ENCODE data around the gene FGF23. TPM values are rescaled to one million over a fixed set of nuclear protein-coding genes. Genes with fewer than 3 reads are reported as not detected.
A peak's percentile ranks its signal among the peaks of the same experiment; 100 is the strongest.
"Not testable (repeated sequence)": the region's sequence is repeated elsewhere in the genome, so short reads cannot be mapped to it uniquely, and the experiment has no call there.

Gene FGF23
- not detected for total RNA-seq
- long read RNA-seq, partial matches to known transcripts, result 0 of 1 reads
- long read RNA-seq, other reads (novel, unspliced or antisense), result 1 of 1 reads

- ATAC-seq, result peak; percentile 61
- peak; percentile 33 for DNase-seq
- intact Hi-C loops (cut with micrococcal nuclease), result no loop called here
Observed at GRCh38 chr12:4379405-4379804, at the start of gene FGF23. Gene FGF23, minus strand, starts transcription at chr12:4379712. Its CDS starts 130 bp downstream, at chr12:4379582.

GRCh38 chr12:4424422-4424821 is 44.9 kb upstream of the FGF23 start:
- intact Hi-C loops (cut with micrococcal nuclease), result no loop called here
- DNase-seq (no peak), ATAC-seq (no peak)

- intact Hi-C loops (cut with micrococcal nuclease), result no loop called here
- ATAC-seq (no peak), DNase-seq (no peak)
Observed at GRCh38 chr12:4423528-4424195, 44.1 kb upstream of the FGF23 start.

GRCh38 chr12:4422985-4423384 is 43.5 kb upstream of the FGF23 start:
- ATAC-seq (no peak), DNase-seq (no peak)
- intact Hi-C loops (cut with micrococcal nuclease), result no loop called here

GRCh38 chr12:4421590-4422031 is 42.1 kb upstream of the FGF23 start:
- intact Hi-C loops (cut with micrococcal nuclease), result no loop called here
- DNase-seq, result no peak
- peak; percentile 35 for ATAC-seq

- ATAC-seq (no peak), DNase-seq (no peak)
- intact Hi-C loops (cut with micrococcal nuclease), result no loop called here
Observed at GRCh38 chr12:4420138-4420670, 40.7 kb upstream of the FGF23 start.

- ATAC-seq (no peak), DNase-seq (no peak)
- intact Hi-C loops (cut with micrococcal nuclease), result no loop called here
Observed at GRCh38 chr12:4418913-4419312, 39.4 kb upstream of the FGF23 start.

- intact Hi-C loops (cut with micrococcal nuclease), result no loop called here
- DNase-seq (no peak), ATAC-seq (no peak)
Observed at GRCh38 chr12:4417936-4418335, 38.4 kb upstream of the FGF23 start.

- DNase-seq (no peak), ATAC-seq (no peak)
- intact Hi-C loops (cut with micrococcal nuclease), result no loop called here
Observed at GRCh38 chr12:4417455-4417854, 37.9 kb upstream of the FGF23 start.

- intact Hi-C loops (cut with micrococcal nuclease), result no loop called here
- DNase-seq (no peak), ATAC-seq (no peak)
Observed at GRCh38 chr12:4416276-4416675, 36.8 kb upstream of the FGF23 start.

GRCh38 chr12:4412465-4412864 is 33.0 kb upstream of the FGF23 start:
- ATAC-seq (no peak), DNase-seq (no peak)
- intact Hi-C loops (cut with micrococcal nuclease), result no loop called here

- intact Hi-C loops (cut with micrococcal nuclease), result no loop called here
- DNase-seq (no peak), ATAC-seq (no peak)
Observed at GRCh38 chr12:4412056-4412455, 32.5 kb upstream of the FGF23 start.

GRCh38 chr12:4407136-4407535 is 27.6 kb upstream of the FGF23 start:
- intact Hi-C loops (cut with micrococcal nuclease), result no loop called here
- ATAC-seq (no peak), DNase-seq (no peak)

- ATAC-seq; intact Hi-C loops (cut with micrococcal nuclease): not testable (repeated sequence)
Observed at GRCh38 chr12:4404877-4405637, 25.5 kb upstream of the FGF23 start.

GRCh38 chr12:4402996-4403395 is 23.5 kb upstream of the FGF23 start:
- ATAC-seq (no peak), DNase-seq (no peak)
- intact Hi-C loops (cut with micrococcal nuclease), result no loop called here

More at GRCh38 chr12:4404877-4405637, 25.5 kb upstream of the FGF23 start:
- not testable (repeated sequence) for DNase-seq

GRCh38 chr12:4401117-4401516 is 21.6 kb upstream of the FGF23 start:
- intact Hi-C loops (cut with micrococcal nuclease), result no loop called here
- no peak for ATAC-seq

GRCh38 chr12:4395818-4396217 is 16.3 kb upstream of the FGF23 start:
- intact Hi-C loops (cut with micrococcal nuclease), result no loop called here
- DNase-seq, result no peak
- ATAC-seq, result no peak

More at GRCh38 chr12:4401117-4401516, 21.6 kb upstream of the FGF23 start:
- no peak for DNase-seq

GRCh38 chr12:4393211-4393610 is 13.7 kb upstream of the FGF23 start:
- ATAC-seq (no peak), DNase-seq (no peak)
- intact Hi-C loops (cut with micrococcal nuclease), result no loop called here

GRCh38 chr12:4392223-4392742 is 12.8 kb upstream of the FGF23 start:
- intact Hi-C loops (cut with micrococcal nuclease), result no loop called here
- ATAC-seq (peak; percentile 57), DNase-seq (peak; percentile 36)

- ATAC-seq, result no peak
- DNase-seq, result no peak
- intact Hi-C loops (cut with micrococcal nuclease), result no loop called here
Observed at GRCh38 chr12:4388662-4389061, 9.2 kb upstream of the FGF23 start.
